ENCODE results near the gene GALNT9.
"Not testable (repeated sequence)": the region's sequence is repeated elsewhere in the genome, so short reads cannot be mapped to it uniquely, and the experiment has no call there.

Gene GALNT9

DNA sequence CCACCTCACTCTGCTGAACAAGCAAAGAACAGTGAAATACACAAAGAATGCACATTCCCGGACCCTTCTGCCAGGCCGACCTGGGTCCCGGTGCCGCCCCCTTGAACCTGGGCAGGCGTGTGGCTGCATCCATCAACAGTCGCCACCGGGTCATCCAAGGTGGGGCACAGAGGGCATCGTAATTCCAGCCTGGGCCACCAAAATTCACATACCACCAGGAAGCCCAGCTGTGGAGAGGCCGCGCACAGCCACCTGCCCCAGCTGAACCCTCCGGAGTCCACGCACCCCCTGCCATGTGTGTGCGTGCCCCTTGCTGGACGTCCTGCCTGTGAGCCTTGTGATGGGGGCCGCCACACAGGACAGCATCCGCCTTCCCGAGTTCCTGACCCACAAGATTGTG is 99.5 kb downstream of the GALNT9 start:
- CTCF ChIA-PET, result no interaction called here
- Mint-ChIP-seq H3K36me3 (no peaks in the 10 kb centered on the region), H3K4me3 (no peak overlapping the region), H3K27me3 (no peaks in the 10 kb centered on the region), H3K4me1 (no peaks in the 10 kb centered on the region), H3K27ac (no peak overlapping the region), H3K9me3 (no peaks in the 10 kb centered on the region)
- no peak for DNase-seq

DNA sequence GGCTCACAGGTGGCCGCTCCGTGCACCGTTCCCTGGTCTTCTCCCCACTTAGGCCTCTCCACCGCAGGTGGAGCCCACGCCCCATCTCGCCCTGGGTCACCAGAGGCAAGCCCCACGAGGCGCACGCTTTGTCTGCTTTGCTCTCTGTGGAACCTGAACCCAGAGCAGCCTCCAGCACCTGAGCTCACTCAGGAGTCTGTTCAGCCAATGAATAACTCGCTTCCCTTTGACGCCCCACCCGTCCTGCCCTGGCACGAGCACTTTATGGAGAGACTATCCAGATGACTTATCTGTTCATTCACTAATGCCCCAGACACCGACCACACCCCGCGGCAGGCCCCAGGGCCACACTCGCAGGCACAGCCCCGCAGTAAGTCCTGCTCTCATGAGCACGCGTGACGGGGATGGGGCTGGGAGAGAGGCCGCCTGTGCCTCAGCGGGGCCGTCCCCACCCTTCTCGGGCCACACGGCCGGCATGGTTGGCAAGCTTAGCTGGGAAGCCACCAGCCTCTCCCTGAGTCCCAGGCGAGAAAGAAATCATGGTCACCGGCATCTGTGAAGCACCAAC is 100.1 kb downstream of the GALNT9 start:
- H3K27me3 Mint-ChIP-seq, result no peaks in the 10 kb centered on the region
- no peaks in the 10 kb centered on the region for H3K9me3 Mint-ChIP-seq
- H3K4me1 Mint-ChIP-seq, result no peaks in the 10 kb centered on the region
- H3K4me3 Mint-ChIP-seq, result no peak overlapping the region
- CTCF ChIA-PET, result no interaction called here
- H3K27ac Mint-ChIP-seq, result no peak overlapping the region
- no peak for DNase-seq
- H3K36me3 Mint-ChIP-seq, result no peaks in the 10 kb centered on the region

DNA sequence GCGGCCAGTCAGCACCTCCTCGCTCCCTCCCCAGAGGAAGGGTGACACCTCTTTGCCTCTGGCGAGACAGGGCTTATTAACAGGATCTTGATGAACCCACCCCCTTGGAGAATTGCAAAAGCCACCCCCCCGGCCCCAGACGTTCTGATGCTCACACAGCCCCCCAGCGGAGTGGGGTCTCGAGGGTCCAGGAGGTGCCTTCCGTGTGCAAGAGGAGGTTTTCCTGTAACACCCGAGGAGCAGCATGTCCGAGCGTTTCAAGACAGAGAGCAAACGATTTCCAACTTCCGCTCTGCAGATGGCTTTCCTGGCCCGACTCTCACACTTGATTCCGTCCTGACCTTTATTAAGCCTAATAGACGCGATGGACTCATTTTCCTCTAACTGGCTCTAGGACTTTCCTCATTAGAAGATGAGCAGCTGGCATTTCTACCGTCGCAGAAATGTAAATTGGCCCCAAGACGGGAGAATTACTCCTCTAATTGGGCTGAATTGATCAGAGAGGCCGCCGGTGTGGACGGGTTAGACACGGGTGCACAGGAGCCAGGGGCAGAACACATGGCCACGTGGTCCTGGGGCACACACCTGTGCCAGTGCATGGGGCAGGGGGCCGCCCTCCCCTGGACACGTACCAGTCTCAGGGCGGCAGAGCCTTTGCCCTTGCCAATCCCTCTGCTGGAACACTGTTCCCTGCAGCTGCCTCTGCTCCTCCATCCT is 100.8 kb downstream of the GALNT9 start:
- DNase-seq, result no peak
- no peak overlapping the region for H3K4me3 Mint-ChIP-seq
- no peaks in the 10 kb centered on the region for H3K4me1 Mint-ChIP-seq
- no peak overlapping the region for H3K27ac Mint-ChIP-seq
- CTCF ChIA-PET, result no interaction called here
- H3K27me3 Mint-ChIP-seq, result no peaks in the 10 kb centered on the region
- no peaks in the 10 kb centered on the region for H3K9me3 Mint-ChIP-seq
- no peaks in the 10 kb centered on the region for H3K36me3 Mint-ChIP-seq

DNA sequence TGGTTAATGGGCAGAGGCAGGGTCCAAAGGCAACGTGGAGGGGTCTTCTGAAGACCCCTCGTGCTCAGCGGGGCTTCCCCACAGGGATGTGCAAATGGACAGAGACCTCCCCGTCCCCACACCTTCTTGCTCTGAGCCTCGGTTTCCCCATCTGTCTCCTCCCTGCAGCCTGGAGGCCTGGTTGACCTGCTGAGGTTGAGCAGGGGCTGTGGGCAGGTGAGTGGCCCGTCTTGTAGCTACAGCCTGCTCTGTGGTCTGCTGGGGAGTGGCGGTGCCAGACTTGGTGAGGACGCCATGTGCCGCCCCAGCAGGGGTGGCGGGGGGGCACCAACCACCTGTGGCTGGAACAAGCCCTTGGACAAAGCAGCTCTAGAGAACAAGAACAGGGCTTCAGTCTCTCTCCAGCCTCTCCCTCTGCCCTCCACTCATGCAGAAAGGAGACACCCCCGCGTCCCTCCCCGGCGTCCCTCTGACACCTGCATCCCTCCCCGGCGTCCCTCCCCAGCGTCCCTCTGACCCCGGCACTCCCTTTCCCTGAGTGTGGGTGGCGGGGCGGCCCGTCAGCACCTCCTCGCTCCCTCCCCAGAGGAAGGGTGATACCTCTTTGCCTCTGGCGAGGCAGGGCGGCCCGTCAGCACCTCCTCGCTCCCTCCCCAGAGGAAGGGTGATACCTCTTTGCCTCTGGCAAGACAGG is 101.5 kb downstream of the GALNT9 start:
- Mint-ChIP-seq H3K4me3 (no peak overlapping the region), H3K36me3 (no peaks in the 10 kb centered on the region), H3K9me3 (no peaks in the 10 kb centered on the region), H3K27ac (no peak overlapping the region), H3K4me1 (no peaks in the 10 kb centered on the region), H3K27me3 (no peaks in the 10 kb centered on the region)
- no peak for DNase-seq
- CTCF ChIA-PET, result no interaction called here

DNA sequence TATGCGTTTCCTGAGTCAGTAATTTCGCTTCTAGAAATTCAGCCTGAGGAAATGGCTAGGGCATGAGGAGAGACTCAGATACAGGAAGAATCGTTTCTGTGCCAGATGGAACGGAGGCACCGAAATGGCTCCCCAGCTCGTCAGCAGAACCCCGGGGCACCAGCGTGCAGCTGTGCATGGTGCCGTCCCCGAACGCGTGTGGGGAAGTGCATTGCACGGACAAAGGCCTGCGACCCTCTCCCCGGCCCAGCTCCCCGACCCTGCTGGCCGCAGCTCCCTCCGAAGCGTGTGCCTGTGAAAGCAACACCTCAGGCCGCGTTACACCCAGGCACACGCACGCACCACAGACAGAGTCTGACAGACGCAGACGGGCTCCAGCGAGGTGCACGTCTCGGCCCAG is 102.3 kb downstream of the GALNT9 start:
- Mint-ChIP-seq H3K4me1 (peaks cover 5% of the 10 kb centered on the region), H3K9me3 (no peaks in the 10 kb centered on the region), H3K27ac (no peak overlapping the region), H3K27me3 (peaks cover 6% of the 10 kb centered on the region), H3K4me3 (no peak overlapping the region), H3K36me3 (no peaks in the 10 kb centered on the region)
- no peak for DNase-seq
- CTCF ChIA-PET, result no interaction called here

DNA sequence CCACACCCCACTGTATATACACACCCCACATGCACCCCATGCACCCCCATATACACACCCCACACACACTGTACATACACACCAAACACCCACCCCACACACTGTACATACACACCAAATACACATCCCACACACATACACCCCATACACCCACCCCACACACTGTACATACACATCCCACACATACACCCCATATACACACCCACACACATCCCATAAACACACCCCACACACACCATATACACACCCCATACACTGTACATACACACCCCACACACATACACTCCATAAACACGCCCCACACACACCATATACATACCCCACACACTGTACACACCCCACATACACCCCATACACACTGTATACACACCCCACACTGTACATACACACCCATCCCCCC is 102.8 kb downstream of the GALNT9 start:
- no peaks in the 10 kb centered on the region for H3K36me3 Mint-ChIP-seq
- H3K4me1 Mint-ChIP-seq, result peaks cover 5% of the 10 kb centered on the region
- CTCF ChIA-PET, result no interaction called here
- no peak overlapping the region for H3K27ac Mint-ChIP-seq
- H3K9me3 Mint-ChIP-seq, result no peaks in the 10 kb centered on the region
- H3K27me3 Mint-ChIP-seq, result peaks cover 9% of the 10 kb centered on the region
- no peak for DNase-seq
- H3K4me3 Mint-ChIP-seq, result no peak overlapping the region

DNA sequence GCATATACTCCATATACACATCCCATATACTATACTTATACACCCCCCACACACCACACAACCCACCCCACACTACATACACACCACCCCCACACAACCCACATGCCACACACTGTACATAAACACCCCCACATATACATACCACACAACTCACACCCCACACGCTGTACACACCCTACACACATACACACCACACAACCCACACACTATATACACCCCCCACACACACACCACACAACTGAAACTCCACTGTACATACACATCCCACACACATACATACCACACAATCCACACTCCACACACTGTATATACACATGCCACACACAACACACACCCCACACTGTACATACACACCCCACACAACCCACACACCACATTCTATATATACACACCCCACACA is 104.2 kb downstream of the GALNT9 start:
- H3K4me3 Mint-ChIP-seq, result no peak overlapping the region
- H3K27ac Mint-ChIP-seq, result no peak overlapping the region
- peaks cover 5% of the 10 kb centered on the region for H3K4me1 Mint-ChIP-seq
- CTCF ChIA-PET, result no interaction called here
- no peak for DNase-seq
- no peaks in the 10 kb centered on the region for H3K36me3 Mint-ChIP-seq
- no peaks in the 10 kb centered on the region for H3K9me3 Mint-ChIP-seq
- H3K27me3 Mint-ChIP-seq, result peaks cover 21% of the 10 kb centered on the region

DNA sequence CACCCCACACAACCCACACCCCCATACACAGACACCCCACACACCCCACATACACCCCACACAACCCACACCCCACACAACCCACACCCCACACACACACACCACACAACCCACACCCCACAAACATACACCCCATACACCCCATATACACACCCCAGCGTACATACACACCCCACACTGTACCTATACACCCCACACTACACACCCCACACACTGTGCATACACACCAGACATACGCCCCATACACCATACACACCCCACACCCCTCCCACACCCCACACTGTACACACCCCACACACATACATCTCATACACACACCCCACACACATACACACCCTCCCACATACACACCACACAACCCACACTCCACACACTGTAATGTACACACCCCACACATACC is 104.9 kb downstream of the GALNT9 start:
- no peaks in the 10 kb centered on the region for H3K36me3 Mint-ChIP-seq
- no peak overlapping the region for H3K4me3 Mint-ChIP-seq
- H3K27me3 Mint-ChIP-seq, result peaks cover 25% of the 10 kb centered on the region
- CTCF ChIA-PET, result no interaction called here
- no peak for DNase-seq
- H3K9me3 Mint-ChIP-seq, result no peaks in the 10 kb centered on the region
- H3K27ac Mint-ChIP-seq, result no peak overlapping the region
- peaks cover 5% of the 10 kb centered on the region for H3K4me1 Mint-ChIP-seq

DNA sequence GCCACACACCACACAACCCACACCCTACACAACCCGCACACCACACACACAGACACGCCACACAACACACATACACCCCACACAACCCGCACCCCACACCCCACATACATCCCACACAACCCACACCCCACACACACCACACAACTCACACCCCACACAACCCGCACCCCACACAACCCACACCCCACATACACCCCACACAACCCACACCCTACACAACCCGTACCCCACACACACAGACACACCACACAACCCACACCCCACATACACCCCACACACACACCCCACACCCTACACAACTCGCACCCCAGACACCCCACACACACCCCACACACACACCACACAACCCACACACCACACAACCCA is 106.6 kb downstream of the GALNT9 start:
- Mint-ChIP-seq H3K4me3 (no peak overlapping the region), H3K4me1 (peaks cover 5% of the 10 kb centered on the region), H3K9me3 (no peaks in the 10 kb centered on the region), H3K36me3 (no peaks in the 10 kb centered on the region), H3K27me3 (peaks cover 39% of the 10 kb centered on the region), H3K27ac (no peak overlapping the region)
- no peak for DNase-seq
- CTCF ChIA-PET, result no interaction called here

DNA sequence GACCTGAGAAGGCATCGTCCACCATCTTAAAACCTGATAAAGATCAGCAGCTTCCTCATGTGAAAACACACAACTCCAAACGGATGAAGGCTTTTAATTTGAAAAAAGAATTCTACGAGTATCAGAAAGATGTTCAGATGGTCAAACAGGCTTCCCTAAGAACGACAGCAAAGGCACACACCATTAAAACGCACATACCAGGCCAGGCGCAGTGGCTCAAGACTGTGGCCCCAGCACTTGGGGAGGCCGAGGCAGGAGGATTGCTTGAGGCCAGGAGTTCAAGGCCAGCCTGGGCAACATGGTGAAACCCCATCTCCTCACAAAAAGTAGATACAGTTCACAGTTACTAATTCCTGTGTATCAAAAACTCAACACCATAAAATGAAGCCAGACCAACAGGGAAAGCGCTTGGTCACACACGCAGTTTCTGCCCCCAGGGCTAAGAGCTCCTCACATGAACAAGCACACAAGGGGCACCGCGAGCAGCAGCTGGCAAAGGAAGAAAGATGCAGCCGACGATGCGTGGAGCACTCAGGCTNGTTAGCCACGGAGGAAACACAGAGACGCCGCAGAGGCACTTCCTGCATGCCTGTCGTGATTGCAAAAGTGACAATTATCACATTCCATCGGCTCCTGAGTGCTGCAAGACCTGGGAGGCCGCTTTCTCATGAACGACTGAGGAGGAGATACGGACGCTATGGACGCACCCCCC is 107.1 kb downstream of the GALNT9 start:
- peak; percentile 68 for DNase-seq
- Mint-ChIP-seq H3K4me1 (peaks cover 5% of the 10 kb centered on the region), H3K27ac (no peak overlapping the region), H3K36me3 (no peaks in the 10 kb centered on the region), H3K4me3 (no peak overlapping the region), H3K9me3 (no peaks in the 10 kb centered on the region), H3K27me3 (peaks cover 41% of the 10 kb centered on the region)
- CTCF ChIA-PET, result no interaction called here

DNA sequence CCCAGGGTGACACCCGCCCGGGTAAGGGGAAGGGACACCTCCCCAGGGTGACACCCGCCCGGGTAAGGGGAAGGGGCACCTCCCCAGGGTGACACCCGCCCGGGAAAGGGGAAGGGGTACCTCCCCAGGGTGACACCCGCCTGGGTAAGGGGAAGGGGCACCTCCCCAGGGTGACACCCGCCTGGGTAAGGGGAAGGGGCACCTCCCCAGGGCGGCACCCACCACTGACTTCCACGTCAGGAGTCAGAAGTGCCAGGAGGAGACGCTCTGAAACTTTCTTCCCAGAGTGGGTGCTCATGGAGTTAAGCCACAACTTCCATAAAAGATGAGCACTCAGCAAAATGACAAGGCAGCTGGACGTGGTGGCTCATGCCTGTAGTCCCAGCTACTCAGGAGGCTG is 109.6 kb downstream of the GALNT9 start:
- not testable (repeated sequence) for H3K27ac Mint-ChIP-seq, H3K36me3 Mint-ChIP-seq, H3K4me3 Mint-ChIP-seq, H3K4me1 Mint-ChIP-seq, DNase-seq, H3K9me3 Mint-ChIP-seq
- CTCF ChIA-PET, result interaction anchor here (0.7 to 2.1 kb wide), 5 partner anchors 57 to 394 kb away, joined by 3 to 23 read pairs (median 3); no protein-coding TSS in a partner anchor
- peaks cover 44% of the 10 kb centered on the region for H3K27me3 Mint-ChIP-seq

DNA sequence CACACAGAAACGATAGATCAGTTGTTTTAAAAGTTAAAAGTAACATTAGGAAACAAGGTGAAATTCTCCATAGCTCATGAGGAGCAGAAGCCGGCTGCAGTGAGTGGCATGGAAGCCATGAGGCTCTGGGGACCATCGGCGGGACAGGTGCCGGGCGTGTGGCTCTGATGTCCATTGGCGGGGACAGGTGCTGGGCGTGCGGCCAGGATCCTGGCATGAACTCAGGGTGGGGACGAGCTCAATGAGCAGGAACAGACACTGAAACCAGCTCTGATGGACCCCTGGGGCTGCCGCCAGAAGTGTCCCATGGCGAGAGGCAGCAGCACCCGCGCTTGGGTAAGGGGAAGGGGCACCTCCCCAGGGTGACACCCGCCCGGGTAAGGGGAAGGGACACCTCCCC is 110.1 kb downstream of the GALNT9 start:
- CTCF ChIA-PET, result interaction anchor here (0.7 to 2.1 kb wide), 5 partner anchors 56 to 394 kb away, joined by 3 to 23 read pairs (median 3); no protein-coding TSS in a partner anchor
- DNase-seq, result no peak
- no peaks in the 10 kb centered on the region for H3K36me3 Mint-ChIP-seq
- H3K27me3 Mint-ChIP-seq, result peaks cover 44% of the 10 kb centered on the region
- H3K4me1 Mint-ChIP-seq, result peaks cover 5% of the 10 kb centered on the region
- H3K4me3 Mint-ChIP-seq, result no peak overlapping the region
- no peaks in the 10 kb centered on the region for H3K9me3 Mint-ChIP-seq
- no peak overlapping the region for H3K27ac Mint-ChIP-seq

DNA sequence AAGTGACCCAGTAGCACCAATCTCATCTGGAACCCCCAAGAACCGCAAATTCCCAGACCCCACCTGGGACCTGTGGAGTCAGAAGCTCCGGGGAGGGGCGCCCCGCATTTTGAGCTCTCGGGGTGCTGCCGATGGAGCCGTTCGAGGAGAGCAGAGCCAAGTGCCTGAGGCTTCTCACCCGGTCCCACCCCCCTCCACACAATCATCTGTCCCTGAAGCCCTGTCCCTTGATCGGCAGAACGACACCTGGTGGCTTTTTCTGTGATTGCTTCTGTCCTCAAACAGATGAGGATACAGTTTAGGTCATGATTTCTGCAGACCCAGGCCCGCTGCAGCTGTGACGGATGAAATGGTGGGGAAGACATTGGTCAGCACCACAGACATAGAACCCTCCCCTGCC is 110.5 kb downstream of the GALNT9 start:
- no peaks in the 10 kb centered on the region for H3K9me3 Mint-ChIP-seq
- no peaks in the 10 kb centered on the region for H3K36me3 Mint-ChIP-seq

DNA sequence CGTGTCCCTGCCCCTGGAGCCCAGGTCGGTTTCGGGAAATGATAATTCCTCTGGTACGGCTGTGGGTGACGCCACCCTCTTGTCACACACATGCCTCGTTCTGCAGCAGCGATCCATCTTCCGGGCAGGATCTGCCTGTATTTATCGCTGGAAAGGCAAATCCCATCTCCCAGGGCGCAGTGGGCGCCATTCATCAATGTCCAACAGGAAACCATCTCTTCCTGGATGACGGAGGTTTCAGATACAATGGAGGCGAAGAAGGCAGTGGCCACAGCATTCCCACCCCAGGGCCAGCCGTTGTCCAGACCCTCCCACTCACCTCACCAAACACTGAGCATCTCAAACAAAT is 110.9 kb downstream of the GALNT9 start:
- Mint-ChIP-seq H3K9me3 (no peaks in the 10 kb centered on the region), H3K27ac (no peak overlapping the region), H3K4me1 (peaks cover 5% of the 10 kb centered on the region), H3K27me3 (peaks cover 44% of the 10 kb centered on the region), H3K36me3 (no peaks in the 10 kb centered on the region), H3K4me3 (no peak overlapping the region)
- CTCF ChIA-PET, result interaction anchor here (1.8 to 2.1 kb wide), 2 partner anchors 65 to 79 kb away, joined by 5 to 23 read pairs; no protein-coding TSS in a partner anchor
- no peak for DNase-seq

More for the DNA sequence above, 110.5 kb downstream of the GALNT9 start:
- peak; percentile 58 for DNase-seq
- CTCF ChIA-PET, result interaction anchor here (0.9 to 2.1 kb wide), 3 partner anchors 64 to 79 kb away, joined by 3 to 23 read pairs (median 5); no protein-coding TSS in a partner anchor
- Mint-ChIP-seq H3K27me3 (peaks cover 44% of the 10 kb centered on the region), H3K4me3 (no peak overlapping the region), H3K27ac (no peak overlapping the region), H3K4me1 (peaks cover 5% of the 10 kb centered on the region)
